CD14-positive monocyte (primary cell): ENCODE measurements around the gene TNPO3. TPM values are rescaled to one million over a fixed set of nuclear protein-coding genes. Genes with fewer than 3 reads are reported as not detected.

Experiments used
- DNase-seq, 3 donors: peaks; one replicate each; pipeline ENCODE4 v3.0.0-alpha.2; 2011 to 2022
- H2AFZ ChIP-seq: 2 replicates; pipeline ENCODE4 v1.6.0; 2012; ENCODE audit warnings: mild to moderate bottlenecking, low read depth, low read length, inconsistent platforms; ENCODE audit not compliant: insufficient read depth, poor library complexity, severe bottlenecking
- H3K27ac ChIP-seq, 2 donors: 1 replicate in 1 of 2; 2 replicates in 1 of 2; pipeline ENCODE4 v1.5.1; 2012 to 2013; ENCODE audit warnings: low read length in 2 of 2, control low read depth in 1 of 2, inconsistent platforms in 1 of 2, low read depth in 1 of 2, mild to moderate bottlenecking in 1 of 2
- H3K27me3 ChIP-seq, 2 donors: one replicate each; pipeline versions ENCODE4 v1.6.0 to v1.6.1; 2011 to 2013; ENCODE audit warnings: low read length in 2 of 2; ENCODE audit not compliant: control insufficient read depth in 2 of 2, insufficient read depth in 2 of 2
- H3K36me3 ChIP-seq, 2 donors: replicated peaks in 1 of 2; 1 replicate in 1 of 2; 2 replicates in 1 of 2; pipeline versions ENCODE4 v1.5.1 to v1.6.1; 2012 to 2013; ENCODE audit warnings: low read length in 2 of 2, control low read depth in 1 of 2, inconsistent platforms in 1 of 2, mild to moderate bottlenecking in 1 of 2; ENCODE audit not compliant: insufficient read depth in 2 of 2, control insufficient read depth in 1 of 2
- H3K4me1 ChIP-seq, 2 donors: 1 replicate in 1 of 2; 2 replicates in 1 of 2; pipeline versions ENCODE4 v1.5.1 to v1.6.1; 2012 to 2013; ENCODE audit warnings: low read length in 2 of 2, control low read depth in 1 of 2, inconsistent platforms in 1 of 2, mild to moderate bottlenecking in 1 of 2, moderate library complexity in 1 of 2; ENCODE audit not compliant: insufficient read depth in 2 of 2, control insufficient read depth in 1 of 2
- H3K4me2 ChIP-seq: replicated peaks from 2 replicates; pipeline ENCODE3; 2012; ENCODE audit warnings: low read length, moderate library complexity, mild to moderate bottlenecking; ENCODE audit not compliant: poor library complexity, severe bottlenecking; ENCODE audit errors: extremely low read depth
- H3K4me3 ChIP-seq, 3 experiments: fragments of 200-600 bp in 1 of 3; sonication (generic) in 1 of 3; replicated peaks in 1 of 3; 1 replicate in 2 of 3; 2 replicates in 1 of 3; pipeline ENCODE4 v1.5.1; 2011 to 2013; ENCODE audit warnings: low read length in 3 of 3, mild to moderate bottlenecking in 3 of 3, control low read depth in 2 of 3, low read depth in 2 of 3, inconsistent platforms in 1 of 3, moderate library complexity in 1 of 3
- H3K79me2 ChIP-seq: 2 replicates; pipeline ENCODE4 v1.6.0; 2012; ENCODE audit warnings: mild to moderate bottlenecking, control low read depth, inconsistent platforms, low read length, moderate library complexity; ENCODE audit not compliant: insufficient read depth
- H3K9ac ChIP-seq: 2 replicates; pipeline ENCODE4 v1.6.0; 2017; ENCODE audit warnings: low read length, mild to moderate bottlenecking; ENCODE audit not compliant: insufficient read depth, poor library complexity, severe bottlenecking
- H3K9me3 ChIP-seq, 2 donors: replicated peaks in 1 of 2; 1 replicate in 1 of 2; 2 replicates in 1 of 2; pipeline versions ENCODE4 v1.5.1 to v1.6.1; 2012 to 2013; ENCODE audit warnings: low read length in 2 of 2, control low read depth in 1 of 2; ENCODE audit not compliant: control insufficient read depth in 1 of 2, insufficient read depth in 1 of 2
- H4K20me1 ChIP-seq: 2 replicates; pipeline ENCODE4 v1.6.0; 2012; ENCODE audit warnings: mild to moderate bottlenecking, low read length, control low read depth, moderate library complexity; ENCODE audit not compliant: insufficient read depth
- H3K27ac Mint-ChIP-seq, 7 donors: one replicate each; pipeline ENCODE4 v1.8.0; 2020; ENCODE audit warnings: mild to moderate bottlenecking in 7 of 7, mixed read lengths in 7 of 7, moderate library complexity in 6 of 7, inconsistent platforms in 2 of 7
- H3K27me3 Mint-ChIP-seq, 3 donors: one replicate each; pipeline ENCODE4 v1.8.0; 2021 to 2022; ENCODE audit warnings: low read depth in 3 of 3, mild to moderate bottlenecking in 3 of 3, mixed read lengths in 3 of 3, moderate library complexity in 3 of 3, inconsistent platforms in 1 of 3
- H3K36me3 Mint-ChIP-seq, 2 donors: one replicate each; pipeline ENCODE4 v1.8.0; 2020; ENCODE audit warnings: mixed read lengths in 2 of 2, inconsistent platforms in 1 of 2, mild to moderate bottlenecking in 1 of 2
- H3K4me1 Mint-ChIP-seq: one replicate; pipeline ENCODE4 v1.8.0; 2020; ENCODE audit warnings: mild to moderate bottlenecking, mixed read lengths
- H3K4me3 Mint-ChIP-seq, 2 donors: one replicate each; pipeline ENCODE4 v1.8.0; 2020; ENCODE audit warnings: mild to moderate bottlenecking in 2 of 2, mixed read lengths in 2 of 2, moderate library complexity in 1 of 2
- H3K9me3 Mint-ChIP-seq, 7 donors: one replicate each; pipeline ENCODE4 v1.8.0; 2020 to 2022; ENCODE audit warnings: mixed read lengths in 7 of 7, mild to moderate bottlenecking in 6 of 7, moderate library complexity in 6 of 7, inconsistent platforms in 2 of 7
- CTCF ChIP-seq: fragments of 200-600 bp; IDR thresholded peaks from one replicate; pipeline ENCODE4 v1.8.0; 2022; ENCODE audit warnings: antibody characterized with exemption, mild to moderate bottlenecking
- WGBS: methylation state at CpG from one replicate; pipeline ENCODE4 v1.1.5; 2013; ENCODE audit warnings: missing lambda C conversion rate; ENCODE audit not compliant: insufficient coverage; 5-methylcytosine and 5-hydroxymethylcytosine counted together
- intact Hi-C, 2 donors: fragments of 100-400 bp; cut with micrococcal nuclease; formaldehyde crosslinking; loops; one replicate each; pipeline versions ENCODE4 v1.15.0 to v1.15.1; 2023
- polyA plus RNA-seq, 3 donors: library from polyadenylated mRNA; depleted of rRNA in 1 of 3; unstranded in 2 of 3; stranded (reverse) in 1 of 3; fragments of 300-500 nt in 2 of 3; fragments of >200 nt in 1 of 3; fragmentation: Illumina TruSeq in 2 of 3; gene quantifications; 1 replicate in 2 of 3; 2 replicates in 1 of 3; pipeline ENCODE4 v1.2.3, GENCODE V29; 2012 to 2021

TNPO3 gene
- polyA plus RNA-seq, 3 donors = 17.0 to 23.8 (median 19.7) TPM

- no peak overlapping the region for H3K4me2 ChIP-seq
- peaks cover 9 to 29% of the 10 kb centered on the region in 2 donors for H3K27me3 ChIP-seq
- peaks cover 30 to 35% (median 31%) of the 10 kb centered on the region in 3 donors for H3K27me3 Mint-ChIP-seq
- TF ChIP-seq CTCF = no peak
- H3K4me1 ChIP-seq = peaks cover 11 to 16% of the 10 kb centered on the region in 2 donors
- no peak overlapping the region for H3K27ac ChIP-seq
- no peak overlapping the region for H3K4me3 ChIP-seq
- peak overlapping the region in 1 of 2 donors; percentile 2 for H3K4me3 Mint-ChIP-seq
- H3K9me3 ChIP-seq = peaks cover 0 to 3% of the 10 kb centered on the region in 2 donors
- H3K79me2 ChIP-seq = no peaks in the 10 kb centered on the region
- 54% methylated on average over 2 of the region's 5 CpGs for WGBS
- DNase-seq = no peak
- no peak overlapping the region for H3K9ac ChIP-seq
- peaks cover 23% of the 10 kb centered on the region for H3K4me1 Mint-ChIP-seq
- H3K27ac Mint-ChIP-seq = no peak overlapping the region
- H3K36me3 ChIP-seq = no peaks in the 10 kb centered on the region
- H4K20me1 ChIP-seq = no peaks in the 10 kb centered on the region
- no peak overlapping the region for H2AFZ ChIP-seq
- H3K36me3 Mint-ChIP-seq = peaks cover 0 to 11% of the 10 kb centered on the region in 2 donors
- H3K9me3 Mint-ChIP-seq = peaks cover 0 to 6% (median 0%) of the 10 kb centered on the region in 7 donors
- intact Hi-C loops = loop anchor here (2.0 to 10.0 kb wide), 4 partner anchors 41 to 189 kb away; no protein-coding TSS in a partner anchor
Observed at GRCh38 chr7:128906001-128906765, 148.7 kb downstream of the TNPO3 start.

- Histone ChIP-seq H3K27me3 (peaks cover 0 to 14% of the 10 kb centered on the region in 2 donors), H3K4me3 (no peak overlapping the region), H2AFZ (no peak overlapping the region), H3K27ac (no peak overlapping the region), H3K4me2 (no peak overlapping the region), H3K79me2 (no peaks in the 10 kb centered on the region), H4K20me1 (no peaks in the 10 kb centered on the region), H3K4me1 (peaks cover under 1 to 9% of the 10 kb centered on the region in 2 donors), H3K9me3 (no peaks in the 10 kb centered on the region), H3K36me3 (no peaks in the 10 kb centered on the region), H3K9ac (no peak overlapping the region)
- H3K36me3 Mint-ChIP-seq = peaks cover 0 to 5% of the 10 kb centered on the region in 2 donors
- peaks cover 0 to 10% (median 1%) of the 10 kb centered on the region in 7 donors for H3K9me3 Mint-ChIP-seq
- peaks cover 16 to 19% (median 17%) of the 10 kb centered on the region in 3 donors for H3K27me3 Mint-ChIP-seq
- no peak overlapping the region for H3K27ac Mint-ChIP-seq
- H3K4me1 Mint-ChIP-seq = peaks cover 12% of the 10 kb centered on the region
- no peak overlapping the region for H3K4me3 Mint-ChIP-seq
- peak; percentile 56 to 74 (median 68) for DNase-seq
- intact Hi-C loops = loop anchor here (5.0 to 10.0 kb wide), 3 partner anchors 43 to 190 kb away; no protein-coding TSS in a partner anchor
- TF ChIP-seq CTCF = peak; percentile 85
- WGBS = 55% methylated on average over 3 of the region's 8 CpGs
Observed at GRCh38 chr7:128904381-128905197, 150.3 kb downstream of the TNPO3 start.
